Sigmoid colon (tissue), 4 donors: ENCODE measurements around the gene LACTBL1.

Experiments used
- EP300 ChIP-seq, 4 donors: sonication (generic); formaldehyde crosslinking; IDR thresholded peaks; one replicate each; pipeline ENCODE4 v1.6.1; 2017; ENCODE audit warnings: antibody characterized with exemption in 4 of 4
- POLR2A ChIP-seq, 2 donors: fragments of 450-650 bp; IDR thresholded peaks; one replicate each; pipeline ENCODE4 v1.6.1; 2016; ENCODE audit warnings: antibody characterized with exemption in 2 of 2, mild to moderate bottlenecking in 2 of 2, moderate library complexity in 2 of 2
- POLR2AphosphoS5 ChIP-seq, 4 donors: sonication (generic); formaldehyde crosslinking; IDR thresholded peaks; one replicate each; pipeline ENCODE4 v1.6.1; 2017; ENCODE audit warnings: antibody characterized with exemption in 4 of 4
- TF ChIP-seq, protein P1 (sequence below), 4 experiments: fragments of 450-650 bp in 3 of 4; fragments of 200-600 bp in 1 of 4; IDR thresholded peaks; one replicate each; pipeline ENCODE4 v1.5.1; 2016 to 2019; ENCODE audit warnings: antibody characterized with exemption in 4 of 4, mild to moderate bottlenecking in 3 of 4, moderate library complexity in 2 of 4

DNA sequence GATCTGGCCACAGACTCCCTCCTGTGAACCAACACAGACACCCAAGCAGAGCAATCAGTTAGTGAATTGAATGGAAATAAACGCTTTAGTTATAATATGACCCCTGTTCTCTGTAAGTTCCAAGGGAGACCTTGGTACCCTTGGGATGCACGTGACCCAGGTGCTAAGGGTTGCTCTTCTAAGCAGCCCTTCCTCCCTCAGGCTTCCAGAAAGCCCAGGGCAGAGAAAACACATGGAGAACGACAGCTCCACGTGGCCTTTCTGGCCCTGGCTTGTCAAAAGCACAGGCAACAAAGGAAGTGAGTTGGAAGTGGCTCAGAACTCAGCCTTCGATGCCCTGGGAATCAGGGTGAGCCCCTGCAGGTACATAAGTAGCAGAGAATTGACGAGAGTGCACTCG is 57.4 kb downstream of the LACTBL1 start:
- TF ChIP-seq, protein P1, sequence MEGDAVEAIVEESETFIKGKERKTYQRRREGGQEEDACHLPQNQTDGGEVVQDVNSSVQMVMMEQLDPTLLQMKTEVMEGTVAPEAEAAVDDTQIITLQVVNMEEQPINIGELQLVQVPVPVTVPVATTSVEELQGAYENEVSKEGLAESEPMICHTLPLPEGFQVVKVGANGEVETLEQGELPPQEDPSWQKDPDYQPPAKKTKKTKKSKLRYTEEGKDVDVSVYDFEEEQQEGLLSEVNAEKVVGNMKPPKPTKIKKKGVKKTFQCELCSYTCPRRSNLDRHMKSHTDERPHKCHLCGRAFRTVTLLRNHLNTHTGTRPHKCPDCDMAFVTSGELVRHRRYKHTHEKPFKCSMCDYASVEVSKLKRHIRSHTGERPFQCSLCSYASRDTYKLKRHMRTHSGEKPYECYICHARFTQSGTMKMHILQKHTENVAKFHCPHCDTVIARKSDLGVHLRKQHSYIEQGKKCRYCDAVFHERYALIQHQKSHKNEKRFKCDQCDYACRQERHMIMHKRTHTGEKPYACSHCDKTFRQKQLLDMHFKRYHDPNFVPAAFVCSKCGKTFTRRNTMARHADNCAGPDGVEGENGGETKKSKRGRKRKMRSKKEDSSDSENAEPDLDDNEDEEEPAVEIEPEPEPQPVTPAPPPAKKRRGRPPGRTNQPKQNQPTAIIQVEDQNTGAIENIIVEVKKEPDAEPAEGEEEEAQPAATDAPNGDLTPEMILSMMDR (IDR thresholded peaks at IDR 0.05): no peak
- TF ChIP-seq POLR2AphosphoS5 (IDR thresholded peaks at IDR 0.05): no peak
- no peak for TF ChIP-seq POLR2A (IDR thresholded peaks at IDR 0.05)
- TF ChIP-seq EP300 (IDR thresholded peaks at IDR 0.05): no peak
